ENCODE results near the gene OCSTAMP.
A peak's percentile ranks its signal among the peaks of the same experiment; 100 is the strongest.

Gene OCSTAMP

DNA sequence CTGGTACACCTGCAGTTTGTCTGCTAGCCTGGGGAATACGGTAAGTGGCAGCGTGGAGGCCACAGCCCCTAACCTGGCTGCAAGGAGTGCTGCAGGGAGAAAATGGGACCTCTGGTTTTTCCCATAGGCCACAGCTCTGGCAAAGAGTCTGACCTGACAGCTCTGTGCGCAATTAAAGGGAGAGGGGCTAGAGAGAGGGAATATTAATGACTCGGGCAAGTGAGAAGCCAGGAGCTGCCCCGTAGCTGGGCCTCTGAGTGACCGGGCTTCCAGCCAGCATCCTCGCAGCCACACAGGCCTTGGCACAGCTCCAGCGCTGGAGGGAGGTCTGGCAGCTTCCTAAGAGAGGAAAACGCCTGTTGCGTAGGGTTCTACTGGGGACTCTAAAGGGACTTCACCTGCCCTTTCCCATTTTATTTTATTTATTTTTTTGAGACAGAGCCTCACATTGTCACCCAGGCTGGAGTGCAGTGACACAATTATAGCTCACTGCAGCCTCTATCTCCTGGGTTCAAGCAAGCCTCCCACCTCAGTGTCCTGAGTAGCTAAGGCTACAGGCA is 18.2 kb upstream of the OCSTAMP start:
- TF ChIP-seq CTCF (IDR thresholded peaks at IDR 0.05) (no peak), ZFX (IDR thresholded peaks at IDR 0.05; ENCODE audit: borderline replicate concordance) (no peak)
- H3K27ac ChIP-seq: no peak overlapping the region

DNA sequence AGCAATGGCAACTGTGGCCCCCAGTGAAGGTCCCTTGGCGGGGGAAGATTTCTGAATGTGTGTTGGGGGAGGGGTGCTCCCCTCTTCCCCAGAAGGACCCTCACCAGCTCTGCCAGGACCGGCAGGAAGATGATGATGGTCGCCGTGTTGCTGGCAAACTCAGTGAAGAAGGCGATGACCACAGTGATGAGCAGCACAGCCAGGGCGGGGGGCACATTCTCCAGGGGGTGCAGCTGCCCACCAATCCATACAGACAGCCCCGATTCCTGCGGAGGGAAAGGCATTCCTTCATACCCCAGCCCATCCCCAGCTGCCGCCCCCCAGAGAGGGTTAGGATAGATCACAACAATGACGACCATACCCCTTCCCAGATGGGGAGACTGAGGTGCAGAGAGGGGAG is 15.7 kb upstream of the OCSTAMP start:
- no peak overlapping the region for H3K27ac ChIP-seq
- TF ChIP-seq ZFX (IDR thresholded peaks at IDR 0.05; ENCODE audit: borderline replicate concordance) (no peak), CTCF (IDR thresholded peaks at IDR 0.05) (no peak)

GRCh38 chr20:46564241-46564957 is 13.9 kb upstream of the OCSTAMP start:
- H3K27ac ChIP-seq: no peak overlapping the region
- TF ChIP-seq CTCF (IDR thresholded peaks at IDR 0.05): no peak
- no peak for TF ChIP-seq ZFX (IDR thresholded peaks at IDR 0.05; ENCODE audit: borderline replicate concordance)

- no peak overlapping the region for H3K27ac ChIP-seq
- TF ChIP-seq ZFX (IDR thresholded peaks at IDR 0.05; ENCODE audit: borderline replicate concordance): no peak
- TF ChIP-seq CTCF (IDR thresholded peaks at IDR 0.05): no peak
Measured at GRCh38 chr20:46563860-46564221, 13.4 kb upstream of the OCSTAMP start.

- TF ChIP-seq ZFX (IDR thresholded peaks at IDR 0.05; ENCODE audit: borderline replicate concordance): no peak
- no peak for TF ChIP-seq CTCF (IDR thresholded peaks at IDR 0.05)
- H3K27ac ChIP-seq: peak overlapping the region; percentile 69
Measured at GRCh38 chr20:46563170-46563859, 12.9 kb upstream of the OCSTAMP start.

DNA sequence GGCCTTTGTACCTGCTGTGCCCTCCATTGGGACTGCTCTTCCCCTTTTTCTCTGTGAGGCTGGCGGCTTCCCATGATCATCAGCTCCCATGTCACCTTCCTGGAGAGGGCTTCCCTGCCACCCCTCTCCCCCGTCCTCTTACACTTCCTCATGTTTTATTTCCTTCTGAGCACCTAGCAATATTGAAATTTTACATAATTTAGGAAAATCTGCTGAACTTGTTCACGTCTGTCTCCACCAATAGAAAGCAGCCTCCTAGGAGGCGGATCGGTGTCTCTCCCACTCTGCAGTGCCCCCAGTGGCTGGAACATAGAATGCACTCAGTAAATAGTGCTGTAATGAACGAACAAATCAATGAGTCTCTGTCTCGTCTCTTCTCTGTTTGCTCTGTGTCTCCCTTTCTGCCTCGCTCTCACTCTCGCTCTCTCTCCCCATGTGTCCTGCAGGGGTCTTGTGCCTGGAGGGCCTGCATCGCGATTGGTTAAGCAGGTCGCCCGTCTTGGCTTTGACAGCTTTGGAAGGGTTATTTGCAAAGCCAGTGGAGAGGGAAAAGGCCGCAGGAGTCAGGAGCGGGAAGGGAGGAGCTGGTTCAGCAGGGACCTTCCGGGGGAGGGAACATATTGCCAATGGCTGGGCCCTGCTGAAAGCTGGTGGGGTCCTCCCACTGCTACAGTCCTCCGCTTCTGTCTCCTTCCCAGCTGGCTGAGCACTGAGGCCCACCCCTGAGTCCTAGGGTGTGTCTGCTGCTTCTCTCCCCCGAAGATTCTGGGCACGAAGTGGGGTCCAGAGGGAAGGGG is 12.1 kb upstream of the OCSTAMP start:
- TF ChIP-seq CTCF (IDR thresholded peaks at IDR 0.05) (peak; percentile 95), ZFX (IDR thresholded peaks at IDR 0.05; ENCODE audit: borderline replicate concordance) (no peak)
- H3K27ac ChIP-seq: peak overlapping the region; percentile 69

All from 22Rv1 (cell line).